HCT116 (cell line): Measurements from ENCODE around the gene PHYKPL. TPM values are rescaled to one million over a fixed set of nuclear protein-coding genes. Genes with fewer than 3 reads are reported as not detected.

ENCODE experiments used
- ATAC-seq: fragments of 200-7000 bp; cut with Tn5 transposase; 2 replicates; pipeline ENCODE4 v1.9.1; 2020; ENCODE audit warnings: mild to moderate bottlenecking, moderate library complexity
- BruUV-seq: library from RNA; stranded (reverse); fragments of 400-500 nt; replicated peaks from 2 replicates; lab custom pipeline; 2021; lab: Mats Ljungman, UMichigan
- CTCF ChIA-PET: fragments of 300-600 bp; sonication (Branson Sonifier 250); formaldehyde crosslinking; loops from one replicate; lab custom pipeline; 2021; ENCODE audit warnings: antibody characterized with exemption; lab: Charles Lee
- POLR2A ChIA-PET: fragments of 300-600, 350-600 bp; sonication (Branson Sonifier 250); formaldehyde crosslinking; loops from one replicate; lab custom pipeline; 2021; ENCODE audit warnings: antibody characterized with exemption; lab: Charles Lee
- RAD21 ChIA-PET, 2 experiments: fragments of 300-600 bp; sonication (Branson Sonifier 250); formaldehyde crosslinking; loops; one replicate each; lab custom pipeline; 2023; ENCODE audit warnings: low total read pairs in 2 of 2; ENCODE audit not compliant: uncharacterized antibody in 2 of 2, unreplicated experiment in 2 of 2, low non-redundant PET in 1 of 2; lab: Charles Lee
- DNase-seq: peaks from one replicate; pipeline ENCODE4 v3.0.0-alpha.2; 2010; ENCODE audit warnings: low read depth, low spot score
- H2AFZ ChIP-seq: fragments of 200-600 bp; shearing (Covaris generic), sonication (generic); 2 replicates; pipeline ENCODE4 v1.6.1; 2017; ENCODE audit warnings: low read depth, mixed run types, mixed read lengths, antibody characterized with exemption, low read length; ENCODE audit not compliant: poor library complexity, severe bottlenecking
- H3K27ac ChIP-seq: 2 replicates; pipeline ENCODE4 v1.5.1; 2012; ENCODE audit warnings: low read depth, low read length
- H3K27me3 ChIP-seq: fragments of 200-600 bp; sonication (generic); 2 replicates; pipeline ENCODE4 v1.6.1; 2016; ENCODE audit warnings: mixed run types, low read length, mixed read lengths; ENCODE audit not compliant: insufficient read depth
- H3K36me3 ChIP-seq, 2 experiments: fragments of 200-500 bp in 1 of 2; fragments of 200-600 bp in 1 of 2; sonication (Bioruptor generic) in 1 of 2; sonication (generic) in 1 of 2; 2 replicates each; pipeline versions ENCODE4 v1.5.1 to v1.6.1; 2014 to 2016; ENCODE audit warnings: low read length in 2 of 2, inconsistent platforms in 1 of 2, mixed read lengths in 1 of 2, mixed run types in 1 of 2; ENCODE audit not compliant: insufficient read depth in 2 of 2, control insufficient read depth in 1 of 2
- H3K4me1 ChIP-seq, 2 experiments: fragments of 200-600 bp in 1 of 2; sonication (generic) in 1 of 2; 2 replicates each; pipeline versions ENCODE4 v1.5.1 to v1.6.1; 2012 to 2017; ENCODE audit warnings: low read length in 2 of 2, inconsistent platforms in 1 of 2, mild to moderate bottlenecking in 1 of 2, mixed read lengths in 1 of 2, mixed run types in 1 of 2, moderate library complexity in 1 of 2; ENCODE audit not compliant: insufficient read depth in 2 of 2, control insufficient read depth in 1 of 2
- H3K4me2 ChIP-seq: fragments of 200-600 bp; sonication (generic); 2 replicates; pipeline ENCODE4 v1.6.1; 2017; ENCODE audit warnings: mixed run types, low read length, mixed read lengths
- H3K4me3 ChIP-seq, 2 experiments: fragments of 200-600 bp in 1 of 2; sonication (generic) in 1 of 2; replicated peaks in 1 of 2; 2 replicates each; pipeline ENCODE4 v1.5.1; 2011 to 2016; ENCODE audit warnings: low read length in 2 of 2, control low read depth in 1 of 2, low read depth in 1 of 2, mild to moderate bottlenecking in 1 of 2, mixed read lengths in 1 of 2, mixed run types in 1 of 2
- H3K79me2 ChIP-seq: fragments of 200-600 bp; sonication (generic); 2 replicates; pipeline ENCODE4 v1.6.1; 2017; ENCODE audit warnings: mild to moderate bottlenecking, mixed run types, low read length, moderate library complexity, mixed read lengths; ENCODE audit not compliant: insufficient read depth
- H3K9ac ChIP-seq: fragments of 200-600 bp; sonication (generic); 2 replicates; pipeline ENCODE4 v1.6.1; 2016; ENCODE audit warnings: low read length, mixed read lengths
- H3K9me2 ChIP-seq: fragments of 200-600 bp; sonication (generic), shearing (Covaris generic); 2 replicates; pipeline ENCODE4 v1.6.1; 2017; ENCODE audit warnings: mixed run types, mild to moderate bottlenecking, moderate library complexity; ENCODE audit not compliant: insufficient read depth
- H3K9me3 ChIP-seq, 2 experiments: fragments of 200-500 bp in 1 of 2; fragments of 200-600 bp in 1 of 2; sonication (Bioruptor generic) in 1 of 2; sonication (generic) in 1 of 2; 2 replicates each; pipeline ENCODE4 v1.6.1; 2014 to 2017; ENCODE audit warnings: low read length in 2 of 2, mixed read lengths in 2 of 2, inconsistent platforms in 1 of 2, low read depth in 1 of 2, mild to moderate bottlenecking in 1 of 2, mixed run types in 1 of 2, moderate library complexity in 1 of 2; ENCODE audit not compliant: control insufficient read depth in 1 of 2, insufficient read depth in 1 of 2
- H4K20me1 ChIP-seq: fragments of 200-600 bp; sonication (generic), shearing (Covaris generic); 2 replicates; pipeline ENCODE4 v1.6.1; 2017; ENCODE audit warnings: mixed run types, mild to moderate bottlenecking, moderate library complexity; ENCODE audit not compliant: insufficient read depth
- CEBPB ChIP-seq: IDR thresholded peaks from 2 replicates; pipeline ENCODE4 v1.6.1; 2012; ENCODE audit warnings: low read depth
- JUND ChIP-seq: IDR thresholded peaks from 2 replicates; pipeline ENCODE4 v1.6.1; 2012
- POLR2A ChIP-seq: IDR thresholded peaks from 2 replicates; pipeline ENCODE4 v1.7.0; 2011; ENCODE audit warnings: borderline replicate concordance; ENCODE audit not compliant: insufficient read depth, insufficient read length; ENCODE audit errors: extremely low read depth
- SP1 ChIP-seq: IDR thresholded peaks from 2 replicates; pipeline ENCODE4 v1.6.1; 2012; ENCODE audit warnings: low read depth
- SRF ChIP-seq: IDR thresholded peaks from 2 replicates; pipeline ENCODE4 v1.6.1; 2012; ENCODE audit warnings: low read depth
- ZFX ChIP-seq: fragments of 450-650 bp; IDR thresholded peaks from 2 replicates; pipeline ENCODE4 v1.6.1; 2017
- intact Hi-C: fragments of 100-400 bp; cut with micrococcal nuclease; formaldehyde crosslinking; loops from 2 replicates; pipeline ENCODE4 v1.10.0; 2022
- total RNA-seq: library from RNA; stranded (reverse); gene quantifications from one replicate; pipeline ENCODE4 v1.2.1, GENCODE V29; 2021; ENCODE audit not compliant: unreplicated experiment
- TF ChIP-seq, protein P1 (sequence below): IDR thresholded peaks from 2 replicates; pipeline ENCODE4 v1.6.1; 2012
- TF ChIP-seq, protein P2 (sequence below): IDR thresholded peaks from 2 replicates; pipeline ENCODE4 v1.6.1; 2012; ENCODE audit warnings: low read depth

Gene PHYKPL
- total RNA-seq, 1 experiment from 2014 or later = 57.8 TPM

DNA sequence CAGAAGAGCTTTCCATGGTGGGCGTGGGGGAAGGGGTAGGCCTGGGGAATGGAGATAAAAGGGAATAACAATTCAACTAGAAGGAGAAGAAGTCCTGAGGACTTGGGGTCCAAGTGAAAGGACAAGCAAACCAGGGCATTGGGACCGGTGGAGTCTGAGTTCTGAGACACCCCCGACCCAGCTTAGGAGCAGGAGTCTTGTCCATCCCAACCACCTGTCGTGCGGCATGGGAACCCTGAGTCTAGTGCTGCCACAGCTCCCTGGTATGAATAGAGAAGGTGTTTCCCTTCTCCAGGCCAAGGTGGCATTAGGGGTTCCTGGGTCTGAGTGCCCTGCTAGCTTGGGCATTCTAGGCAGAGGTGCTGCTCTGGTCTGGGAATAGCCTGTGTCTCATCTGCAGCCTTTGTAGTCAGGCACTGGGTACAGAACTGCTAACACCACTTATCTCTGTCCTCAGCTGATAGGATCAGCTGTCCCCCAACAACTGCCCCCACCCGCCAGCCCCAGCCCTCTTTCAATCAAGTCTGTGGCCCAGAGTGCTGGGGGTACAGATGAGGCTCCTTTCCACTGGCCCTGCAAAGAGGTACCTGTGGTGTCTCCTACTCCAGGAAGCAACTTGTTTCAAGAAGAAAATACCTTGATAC, 18.3 kb downstream of the PHYKPL start:
- Histone ChIP-seq H3K27ac (no peak overlapping the region), H4K20me1 (peaks cover 17% of the 10 kb centered on the region; the same call in 1 of the 2 replicates), H2AFZ (no peak overlapping the region), H3K4me1 (peaks cover 3 to 14% of the 10 kb centered on the region in 2 experiments; a peak in 3 of 4 replicates), H3K9me3 (no peaks in the 10 kb centered on the region), H3K9ac (no peak overlapping the region), H3K9me2 (no peaks in the 10 kb centered on the region), H3K36me3 (peaks cover 45 to 67% of the 10 kb centered on the region in 2 experiments; a peak in 3 of 4 replicates), H3K4me3 (no peak overlapping the region), H3K27me3 (no peaks in the 10 kb centered on the region), H3K4me2 (no peak overlapping the region), H3K79me2 (peaks cover 33% of the 10 kb centered on the region)
- intact Hi-C loops = no loop called here
- no TSS peak for BruUV-seq
- CTCF ChIA-PET = interaction anchor here (1.0 to 1.9 kb wide), 2 partner anchors 21 kb away, joined by 4 read pairs; no protein-coding TSS in a partner anchor
- TF ChIP-seq JUND (0 out of 2 replicates have a peak, but pooled peaks have one; percentile 10), SRF (no peak), SP1 (no peak), ZFX (no peak)
- TF ChIP-seq, protein P1, sequence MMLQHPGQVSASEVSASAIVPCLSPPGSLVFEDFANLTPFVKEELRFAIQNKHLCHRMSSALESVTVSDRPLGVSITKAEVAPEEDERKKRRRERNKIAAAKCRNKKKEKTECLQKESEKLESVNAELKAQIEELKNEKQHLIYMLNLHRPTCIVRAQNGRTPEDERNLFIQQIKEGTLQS = no peak
- RAD21 ChIA-PET = no interaction called here
- DNase-seq (no peak), ATAC-seq (no peak)
- POLR2A ChIA-PET = interaction anchor here (1.5 kb wide), 1 partner anchor 10 kb away, joined by 6 read pairs; the partner anchor contains the start of gene HNRNPAB

DNA sequence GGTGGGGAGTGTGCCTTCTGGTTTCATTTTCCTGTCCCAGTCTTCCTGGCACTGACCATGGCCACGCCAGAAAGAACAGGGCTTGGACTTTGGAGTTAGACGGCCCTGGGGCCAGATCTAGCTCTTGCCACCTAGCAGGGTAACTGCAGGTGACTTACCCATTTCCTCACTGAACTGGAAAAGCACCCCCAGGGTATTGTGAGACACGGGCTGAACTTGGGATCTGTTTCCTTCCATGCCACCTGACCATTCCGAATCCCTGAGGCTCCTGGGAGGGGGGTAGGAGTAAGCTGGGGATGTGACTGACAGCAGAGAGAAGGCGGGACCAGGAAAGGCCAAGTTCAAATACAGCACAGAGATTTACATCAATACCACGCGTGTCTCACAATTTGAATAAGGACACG, 18.9 kb downstream of the PHYKPL start:
- H3K36me3 ChIP-seq = peaks cover 50 to 71% of the 10 kb centered on the region in 2 experiments; a peak in 3 of 4 replicates
- POLR2A ChIA-PET = interaction anchor here (1.5 kb wide), 1 partner anchor 10 kb away, joined by 6 read pairs; the partner anchor contains the start of gene HNRNPAB
- H3K4me2 ChIP-seq = no peak overlapping the region
- H2AFZ ChIP-seq = no peak overlapping the region
- H4K20me1 ChIP-seq = peaks cover 22% of the 10 kb centered on the region; the same call in 1 of the 2 replicates
- RAD21 ChIA-PET = no interaction called here
- H3K9ac ChIP-seq = no peak overlapping the region
- peaks cover 39% of the 10 kb centered on the region for H3K79me2 ChIP-seq
- CTCF ChIA-PET = interaction anchor here (1.0 kb wide), 1 partner anchor 21 kb away, joined by 4 read pairs; no protein-coding TSS in a partner anchor
- H3K9me3 ChIP-seq = no peaks in the 10 kb centered on the region
- H3K27ac ChIP-seq = no peak overlapping the region
- H3K27me3 ChIP-seq = no peaks in the 10 kb centered on the region
- H3K9me2 ChIP-seq = no peaks in the 10 kb centered on the region
- H3K4me3 ChIP-seq = no peak overlapping the region
- DNase-seq (no peak), ATAC-seq (no peak)
- intact Hi-C loops = no loop called here
- TSS peak; percentile 5 for BruUV-seq
- TF ChIP-seq CEBPB (no peak), POLR2A (no peak)
- TF ChIP-seq, protein P2, sequence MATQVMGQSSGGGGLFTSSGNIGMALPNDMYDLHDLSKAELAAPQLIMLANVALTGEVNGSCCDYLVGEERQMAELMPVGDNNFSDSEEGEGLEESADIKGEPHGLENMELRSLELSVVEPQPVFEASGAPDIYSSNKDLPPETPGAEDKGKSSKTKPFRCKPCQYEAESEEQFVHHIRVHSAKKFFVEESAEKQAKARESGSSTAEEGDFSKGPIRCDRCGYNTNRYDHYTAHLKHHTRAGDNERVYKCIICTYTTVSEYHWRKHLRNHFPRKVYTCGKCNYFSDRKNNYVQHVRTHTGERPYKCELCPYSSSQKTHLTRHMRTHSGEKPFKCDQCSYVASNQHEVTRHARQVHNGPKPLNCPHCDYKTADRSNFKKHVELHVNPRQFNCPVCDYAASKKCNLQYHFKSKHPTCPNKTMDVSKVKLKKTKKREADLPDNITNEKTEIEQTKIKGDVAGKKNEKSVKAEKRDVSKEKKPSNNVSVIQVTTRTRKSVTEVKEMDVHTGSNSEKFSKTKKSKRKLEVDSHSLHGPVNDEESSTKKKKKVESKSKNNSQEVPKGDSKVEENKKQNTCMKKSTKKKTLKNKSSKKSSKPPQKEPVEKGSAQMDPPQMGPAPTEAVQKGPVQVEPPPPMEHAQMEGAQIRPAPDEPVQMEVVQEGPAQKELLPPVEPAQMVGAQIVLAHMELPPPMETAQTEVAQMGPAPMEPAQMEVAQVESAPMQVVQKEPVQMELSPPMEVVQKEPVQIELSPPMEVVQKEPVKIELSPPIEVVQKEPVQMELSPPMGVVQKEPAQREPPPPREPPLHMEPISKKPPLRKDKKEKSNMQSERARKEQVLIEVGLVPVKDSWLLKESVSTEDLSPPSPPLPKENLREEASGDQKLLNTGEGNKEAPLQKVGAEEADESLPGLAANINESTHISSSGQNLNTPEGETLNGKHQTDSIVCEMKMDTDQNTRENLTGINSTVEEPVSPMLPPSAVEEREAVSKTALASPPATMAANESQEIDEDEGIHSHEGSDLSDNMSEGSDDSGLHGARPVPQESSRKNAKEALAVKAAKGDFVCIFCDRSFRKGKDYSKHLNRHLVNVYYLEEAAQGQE = no peak
- H3K4me1 ChIP-seq = peaks cover 3 to 14% of the 10 kb centered on the region in 2 experiments; a peak in 3 of 4 replicates
